ENCODE data around the gene KATNIP.

KATNIP gene

GRCh38 chr16:27576729-27577128 lies 26.8 kb downstream of the KATNIP start:
- in situ Hi-C loops (cut with MboI; ENCODE audit: low sequenced_read_pairs), result no loop called here

GRCh38 chr16:27579087-27579980 lies 29.4 kb downstream of the KATNIP start:
- in situ Hi-C loops (cut with MboI; ENCODE audit: low sequenced_read_pairs), result no loop called here

- in situ Hi-C loops (cut with MboI; ENCODE audit: low sequenced_read_pairs), result no loop called here
These were observed 32.9 kb downstream of the KATNIP start for GRCh38 chr16:27582883-27583282.

- in situ Hi-C loops (cut with MboI; ENCODE audit: low sequenced_read_pairs), result no loop called here
These were observed 33.7 kb downstream of the KATNIP start for GRCh38 chr16:27583634-27584033.

- in situ Hi-C loops (cut with MboI; ENCODE audit: low sequenced_read_pairs), result no loop called here
These were observed 35.3 kb downstream of the KATNIP start for GRCh38 chr16:27585200-27585599.

GRCh38 chr16:27586711-27587110 lies 36.8 kb downstream of the KATNIP start:
- in situ Hi-C loops (cut with MboI; ENCODE audit: low sequenced_read_pairs), result no loop called here

GRCh38 chr16:27588057-27588456 lies 38.1 kb downstream of the KATNIP start:
- in situ Hi-C loops (cut with MboI; ENCODE audit: low sequenced_read_pairs), result no loop called here

- in situ Hi-C loops (cut with MboI; ENCODE audit: low sequenced_read_pairs), result no loop called here
These were observed 41.9 kb downstream of the KATNIP start for GRCh38 chr16:27591837-27592236.

- in situ Hi-C loops (cut with MboI; ENCODE audit: low sequenced_read_pairs), result no loop called here
These were observed 45.5 kb downstream of the KATNIP start for GRCh38 chr16:27595475-27595874.

GRCh38 chr16:27595993-27596392 lies 46.0 kb downstream of the KATNIP start:
- in situ Hi-C loops (cut with MboI; ENCODE audit: low sequenced_read_pairs), result no loop called here

GRCh38 chr16:27596411-27596810 lies 46.5 kb downstream of the KATNIP start:
- in situ Hi-C loops (cut with MboI; ENCODE audit: low sequenced_read_pairs), result no loop called here

- in situ Hi-C loops (cut with MboI; ENCODE audit: low sequenced_read_pairs), result no loop called here
These were observed 47.4 kb downstream of the KATNIP start for GRCh38 chr16:27597361-27597760.

GRCh38 chr16:27598220-27598619 lies 48.3 kb downstream of the KATNIP start:
- in situ Hi-C loops (cut with MboI; ENCODE audit: low sequenced_read_pairs), result no loop called here

- in situ Hi-C loops (cut with MboI; ENCODE audit: low sequenced_read_pairs), result no loop called here
These were observed 49.1 kb downstream of the KATNIP start for GRCh38 chr16:27598931-27599565.

- in situ Hi-C loops (cut with MboI; ENCODE audit: low sequenced_read_pairs), result no loop called here
These were observed 49.7 kb downstream of the KATNIP start for GRCh38 chr16:27599606-27600005.

Data from hTERT RPE-1 (cell line).